ENCODE measurements around the gene ZNF281. TPM values are rescaled to one million over a fixed set of nuclear protein-coding genes. Genes with fewer than 3 reads are reported as not detected.

The ZNF281 gene
- total RNA-seq, 1 donor from 2014 or later: 36.5 TPM

- H3K4me1 Mint-ChIP-seq: no peaks in the 10 kb centered on the region
- no peak overlapping the region for H3K27ac Mint-ChIP-seq (ENCODE audit: unreplicated experiment)
- H3K27me3 Mint-ChIP-seq (ENCODE audit: low read depth): no peaks in the 10 kb centered on the region
- H3K36me3 Mint-ChIP-seq (ENCODE audit: low read depth): no peaks in the 10 kb centered on the region
- DNase-seq (ENCODE audit: low read depth, low spot score): no peak
- no peak for TF ChIP-seq CTCF (conservative IDR thresholded peaks at IDR 0.05)
- peaks cover 3% of the 10 kb centered on the region for H3K9me3 Mint-ChIP-seq
- no peak overlapping the region for H3K4me3 Mint-ChIP-seq
These were observed 18.8 kb upstream of the ZNF281 start for GRCh38 chr1:200428482-200429205.

- Mint-ChIP-seq H3K27ac (ENCODE audit: unreplicated experiment) (no peak overlapping the region), H3K4me3 (no peak overlapping the region), H3K36me3 (ENCODE audit: low read depth) (no peaks in the 10 kb centered on the region), H3K9me3 (peaks cover 3% of the 10 kb centered on the region), H3K4me1 (no peaks in the 10 kb centered on the region), H3K27me3 (ENCODE audit: low read depth) (no peaks in the 10 kb centered on the region)
- no peak for DNase-seq (ENCODE audit: low read depth, low spot score)
- no peak for TF ChIP-seq CTCF (conservative IDR thresholded peaks at IDR 0.05)
These were observed 17.9 kb upstream of the ZNF281 start for GRCh38 chr1:200427744-200428143.

- no peak for DNase-seq (ENCODE audit: low read depth, low spot score)
- no peaks in the 10 kb centered on the region for H3K4me1 Mint-ChIP-seq
- no peaks in the 10 kb centered on the region for H3K36me3 Mint-ChIP-seq (ENCODE audit: low read depth)
- no peak for TF ChIP-seq CTCF (conservative IDR thresholded peaks at IDR 0.05)
- peaks cover 3% of the 10 kb centered on the region for H3K9me3 Mint-ChIP-seq
- H3K27me3 Mint-ChIP-seq (ENCODE audit: low read depth): no peaks in the 10 kb centered on the region
- no peak overlapping the region for H3K4me3 Mint-ChIP-seq
- no peak overlapping the region for H3K27ac Mint-ChIP-seq (ENCODE audit: unreplicated experiment)
These were observed 16.4 kb upstream of the ZNF281 start for GRCh38 chr1:200426196-200426595.

- Mint-ChIP-seq H3K9me3 (peaks cover 3% of the 10 kb centered on the region), H3K4me1 (no peaks in the 10 kb centered on the region), H3K4me3 (no peak overlapping the region), H3K36me3 (ENCODE audit: low read depth) (no peaks in the 10 kb centered on the region), H3K27ac (ENCODE audit: unreplicated experiment) (no peak overlapping the region), H3K27me3 (ENCODE audit: low read depth) (no peaks in the 10 kb centered on the region)
- TF ChIP-seq CTCF (conservative IDR thresholded peaks at IDR 0.05): no peak
- DNase-seq (ENCODE audit: low read depth, low spot score): no peak
These were observed 13.4 kb upstream of the ZNF281 start for GRCh38 chr1:200423235-200423634.

GRCh38 chr1:200422211-200422610 lies 12.4 kb upstream of the ZNF281 start:
- no peak for TF ChIP-seq CTCF (conservative IDR thresholded peaks at IDR 0.05)
- Mint-ChIP-seq H3K4me3 (no peak overlapping the region), H3K9me3 (peaks cover 3% of the 10 kb centered on the region), H3K36me3 (ENCODE audit: low read depth) (no peaks in the 10 kb centered on the region), H3K27me3 (ENCODE audit: low read depth) (no peaks in the 10 kb centered on the region), H3K4me1 (no peaks in the 10 kb centered on the region), H3K27ac (ENCODE audit: unreplicated experiment) (no peak overlapping the region)
- DNase-seq (ENCODE audit: low read depth, low spot score): no peak
